Left lung (tissue), 10 donors: ENCODE measurements around the gene FRMD4A. TPM values are rescaled to one million over a fixed set of nuclear protein-coding genes. Genes with fewer than 3 reads are reported as not detected.

ENCODE experiments used
- ATAC-seq: fragments of 200-7000 bp; cut with Tn5 transposase; one replicate; pipeline ENCODE4 v1.9.1; 2020; ENCODE audit warnings: moderate library complexity
- DNase-seq, 4 donors: peaks; one replicate each; pipeline ENCODE4 v3.0.0-alpha.2; 2013 to 2020
- H3K27ac ChIP-seq, 2 donors: fragments of 200-600 bp; sonication (generic) in 1 of 2; one replicate each; pipeline versions ENCODE4 v1.5.0 to v1.8.0; 2020 to 2021
- H3K27me3 ChIP-seq, 2 donors: fragments of 200-600 bp; sonication (generic) in 1 of 2; one replicate each; pipeline versions ENCODE4 v1.5.0 to v1.8.0; 2020 to 2021
- H3K36me3 ChIP-seq, 2 donors: fragments of 200-600 bp; sonication (generic) in 1 of 2; one replicate each; pipeline versions ENCODE4 v1.5.0 to v1.8.0; 2020 to 2021
- H3K4me1 ChIP-seq, 2 donors: fragments of 200-600 bp; one replicate each; pipeline ENCODE4 v1.8.0; 2021
- H3K4me3 ChIP-seq, 2 donors: fragments of 200-600 bp; sonication (generic) in 1 of 2; one replicate each; pipeline versions ENCODE4 v1.5.0 to v1.8.0; 2020 to 2021; ENCODE audit warnings: mild to moderate bottlenecking in 1 of 2
- H3K9me3 ChIP-seq, 2 donors: fragments of 200-600 bp; sonication (generic) in 1 of 2; one replicate each; pipeline versions ENCODE4 v1.5.0 to v1.8.0; 2020 to 2021
- intact Hi-C, 2 donors: fragments of 100-400 bp; cut with DNase I; formaldehyde crosslinking; loops; one replicate each; pipeline versions ENCODE4 v1.11.2 to v1.14.2; 2022
- polyA plus RNA-seq, 6 donors: library from polyadenylated mRNA; unstranded; fragments of 120-200 nt; gene quantifications; one replicate each; pipeline ENCODE4 v1.2.1, GENCODE V29; 2013; ENCODE audit not compliant: insufficient read length in 6 of 6
- total RNA-seq, 2 donors: library from RNA; stranded (reverse); fragmentation: NEBNext Ultra II Directional; extraction: Animal tissue kit (Norgen Biotek cat#: 25700); gene quantifications; one replicate each; pipeline ENCODE4 v1.2.1, GENCODE V29; 2021
- TF ChIP-seq, protein P1 (sequence below), 2 donors: fragments of 200-600 bp; sonication (generic) in 1 of 2; IDR thresholded peaks; one replicate each; pipeline versions ENCODE4 v1.5.0 to v1.8.0; 2021; ENCODE audit warnings: antibody characterized with exemption in 2 of 2
- donor health status: DM: no; HTN: yes; CAD: no.
- donor health status: DM: no; HTN: no; CAD: no.

The FRMD4A gene
- total and polyA plus RNA-seq, 8 donors = 33.9 to 62.8 (median 57.0) TPM

DNA sequence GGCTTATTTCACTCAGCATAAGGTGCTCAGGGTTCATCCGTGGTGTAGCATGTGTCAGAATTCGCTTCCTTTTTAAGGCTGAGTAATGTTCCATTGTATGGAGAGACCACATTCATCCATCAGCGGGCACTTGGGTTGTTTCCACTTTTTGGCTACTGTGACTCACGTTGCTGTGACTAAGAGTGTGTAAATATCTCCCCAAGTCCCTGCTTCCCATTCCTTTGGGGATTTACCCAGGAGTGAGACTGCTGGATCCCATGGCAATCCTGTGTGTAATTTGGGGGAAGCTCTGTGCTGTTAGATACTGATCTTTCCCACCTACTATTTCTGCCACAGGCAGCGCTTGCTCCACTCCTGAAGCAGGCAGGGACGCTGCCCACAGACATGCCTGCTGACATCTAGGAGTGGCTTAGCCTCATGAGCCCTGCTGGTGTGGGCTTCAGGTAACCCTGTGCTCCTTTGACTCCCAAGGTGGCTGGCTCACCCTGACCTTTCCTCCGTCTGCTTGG, 346.0 kb downstream of the FRMD4A start:
- Histone ChIP-seq H3K27ac (no peak overlapping the region), H3K4me3 (no peak overlapping the region), H3K36me3 (no peaks in the 10 kb centered on the region), H3K27me3 (no peaks in the 10 kb centered on the region), H3K9me3 (no peaks in the 10 kb centered on the region), H3K4me1 (no peaks in the 10 kb centered on the region)
- ATAC-seq (peak; percentile 42), DNase-seq (no peak)
- intact Hi-C loops = no loop called here
- TF ChIP-seq, protein P1, sequence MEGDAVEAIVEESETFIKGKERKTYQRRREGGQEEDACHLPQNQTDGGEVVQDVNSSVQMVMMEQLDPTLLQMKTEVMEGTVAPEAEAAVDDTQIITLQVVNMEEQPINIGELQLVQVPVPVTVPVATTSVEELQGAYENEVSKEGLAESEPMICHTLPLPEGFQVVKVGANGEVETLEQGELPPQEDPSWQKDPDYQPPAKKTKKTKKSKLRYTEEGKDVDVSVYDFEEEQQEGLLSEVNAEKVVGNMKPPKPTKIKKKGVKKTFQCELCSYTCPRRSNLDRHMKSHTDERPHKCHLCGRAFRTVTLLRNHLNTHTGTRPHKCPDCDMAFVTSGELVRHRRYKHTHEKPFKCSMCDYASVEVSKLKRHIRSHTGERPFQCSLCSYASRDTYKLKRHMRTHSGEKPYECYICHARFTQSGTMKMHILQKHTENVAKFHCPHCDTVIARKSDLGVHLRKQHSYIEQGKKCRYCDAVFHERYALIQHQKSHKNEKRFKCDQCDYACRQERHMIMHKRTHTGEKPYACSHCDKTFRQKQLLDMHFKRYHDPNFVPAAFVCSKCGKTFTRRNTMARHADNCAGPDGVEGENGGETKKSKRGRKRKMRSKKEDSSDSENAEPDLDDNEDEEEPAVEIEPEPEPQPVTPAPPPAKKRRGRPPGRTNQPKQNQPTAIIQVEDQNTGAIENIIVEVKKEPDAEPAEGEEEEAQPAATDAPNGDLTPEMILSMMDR (IDR thresholded peaks at IDR 0.05) = no peak

- TF ChIP-seq, protein P1 (IDR thresholded peaks at IDR 0.05) = no peak
- Histone ChIP-seq H3K4me1 (no peaks in the 10 kb centered on the region), H3K36me3 (no peaks in the 10 kb centered on the region), H3K27me3 (no peaks in the 10 kb centered on the region), H3K4me3 (no peak overlapping the region), H3K9me3 (no peaks in the 10 kb centered on the region), H3K27ac (no peak overlapping the region)
- intact Hi-C loops = no loop called here
- DNase-seq = no peak
- ATAC-seq = no peak
These were observed 347.7 kb downstream of the FRMD4A start for GRCh38 chr10:13983035-13983434.

- H3K9me3 ChIP-seq = no peaks in the 10 kb centered on the region
- DNase-seq (no peak), ATAC-seq (no peak)
- no peaks in the 10 kb centered on the region for H3K27me3 ChIP-seq
- no peak overlapping the region for H3K27ac ChIP-seq
- H3K4me1 ChIP-seq = no peaks in the 10 kb centered on the region
- no peaks in the 10 kb centered on the region for H3K36me3 ChIP-seq
- intact Hi-C loops = no loop called here
- TF ChIP-seq, protein P1 (IDR thresholded peaks at IDR 0.05) = no peak
- H3K4me3 ChIP-seq = no peak overlapping the region
These were observed 352.1 kb downstream of the FRMD4A start for GRCh38 chr10:13978533-13979115.

DNA sequence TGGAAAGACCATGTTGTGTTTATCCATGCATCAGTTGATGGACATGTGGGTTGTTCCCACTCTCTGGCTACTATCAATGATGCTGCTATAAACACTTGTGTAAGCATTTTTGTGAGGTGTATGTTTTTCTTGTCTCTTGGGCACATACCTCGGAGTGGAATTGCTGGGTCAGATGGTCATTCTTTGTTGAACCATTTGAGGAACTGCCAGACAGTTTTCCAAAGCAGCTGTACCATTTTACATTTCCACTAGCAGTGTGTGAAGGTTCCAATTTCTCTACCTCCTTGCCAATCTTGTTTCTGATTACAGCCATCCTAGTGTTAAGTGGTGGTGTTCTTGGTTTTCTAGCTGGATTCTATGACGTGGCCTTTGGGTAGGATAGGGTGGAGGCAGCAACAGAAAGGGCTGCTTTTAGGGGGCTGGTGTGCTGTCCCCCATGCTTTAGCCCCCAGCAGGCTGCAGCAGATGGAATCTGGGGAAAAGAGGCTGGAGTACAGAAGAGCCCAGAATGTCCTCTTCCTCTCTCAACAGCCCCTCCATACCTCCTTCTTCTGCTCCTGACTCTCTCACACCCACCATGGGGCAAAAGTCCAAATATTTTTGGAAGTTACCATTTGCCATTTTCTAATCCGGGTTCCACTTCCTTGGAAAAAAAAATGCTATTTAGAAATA, 352.7 kb downstream of the FRMD4A start:
- TF ChIP-seq, protein P1 (IDR thresholded peaks at IDR 0.05) = no peak
- H3K9me3 ChIP-seq = no peaks in the 10 kb centered on the region
- no peaks in the 10 kb centered on the region for H3K27me3 ChIP-seq

DNA sequence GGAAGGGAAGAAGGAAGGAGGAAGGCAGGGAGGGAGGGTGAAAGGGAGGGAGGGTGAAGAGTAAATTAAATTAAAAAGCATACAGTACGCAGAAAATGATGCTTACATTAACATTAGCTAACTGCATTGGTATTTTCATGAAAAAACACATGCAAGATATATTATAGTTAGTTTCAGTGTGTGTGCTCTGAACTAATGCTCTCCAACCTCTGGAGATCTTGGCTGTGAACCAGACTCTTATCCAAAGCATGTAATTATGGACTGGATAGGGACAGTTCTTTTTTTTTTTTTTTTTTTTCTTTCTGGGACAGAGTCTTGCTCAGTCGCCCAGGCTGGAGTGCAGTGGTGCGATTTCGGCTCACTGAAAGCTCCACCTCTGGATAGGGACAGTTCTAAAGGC, 357.0 kb downstream of the FRMD4A start:
- intact Hi-C loops = no loop called here
- H3K27ac ChIP-seq = no peak overlapping the region
- TF ChIP-seq, protein P1 (IDR thresholded peaks at IDR 0.05) = no peak
- H3K4me1 ChIP-seq = no peaks in the 10 kb centered on the region
- no peaks in the 10 kb centered on the region for H3K9me3 ChIP-seq
- DNase-seq (peak in 1 of 4 donors; percentile 79), ATAC-seq (no peak)
- no peaks in the 10 kb centered on the region for H3K36me3 ChIP-seq
- H3K4me3 ChIP-seq = no peak overlapping the region
- no peaks in the 10 kb centered on the region for H3K27me3 ChIP-seq

More for the DNA sequence above, 352.7 kb downstream of the FRMD4A start:
- H3K36me3 ChIP-seq = no peaks in the 10 kb centered on the region
- intact Hi-C loops = no loop called here
- no peak overlapping the region for H3K4me3 ChIP-seq
- ATAC-seq (no peak), DNase-seq (no peak)
- H3K27ac ChIP-seq = no peak overlapping the region
- no peaks in the 10 kb centered on the region for H3K4me1 ChIP-seq
